Right atrium auricular region (tissue), 2 donors: ENCODE data around the gene RCSD1. TPM values are rescaled to one million over a fixed set of nuclear protein-coding genes. Genes with fewer than 3 reads are reported as not detected.

Source experiments
- DNase-seq: peaks from one replicate; pipeline ENCODE4 v3.0.0-alpha.2; 2019; ENCODE audit warnings: low spot score
- H3K27ac ChIP-seq, 2 donors: fragments of 200-600 bp; sonication (generic); 1 replicate in 1 of 2; 2 replicates in 1 of 2; pipeline ENCODE4 v1.5.1; 2016 to 2019
- H3K27me3 ChIP-seq, 2 donors: fragments of 200-600 bp; sonication (generic); one replicate each; pipeline versions ENCODE4 v1.5.1 to v1.6.0; 2017 to 2019
- H3K36me3 ChIP-seq: fragments of 200-600 bp; sonication (generic); one replicate; pipeline ENCODE4 v1.5.1; 2016
- H3K4me1 ChIP-seq, 2 donors: fragments of 200-600 bp; sonication (generic); one replicate each; pipeline versions ENCODE4 v1.5.1 to v1.6.0; 2017 to 2019
- H3K4me3 ChIP-seq, 2 donors: fragments of 200-600 bp; sonication (generic); 1 replicate in 1 of 2; 2 replicates in 1 of 2; pipeline ENCODE4 v1.5.1; 2017 to 2019; ENCODE audit warnings: mild to moderate bottlenecking in 1 of 2, moderate library complexity in 1 of 2
- H3K9me3 ChIP-seq, 2 donors: fragments of 200-600 bp; sonication (generic); one replicate each; pipeline ENCODE4 v1.5.1; 2019
- CTCF ChIP-seq, 2 donors: fragments of 200-600 bp; sonication (generic); IDR thresholded peaks; one replicate each; pipeline ENCODE4 v1.5.1; 2019; ENCODE audit warnings: antibody characterized with exemption in 2 of 2
- total RNA-seq, 2 donors: library from RNA; depleted of rRNA; stranded (reverse); fragments of >200 nt; gene quantifications; one replicate each; pipeline ENCODE4 v1.1.0, GENCODE V29; 2016

The RCSD1 gene
- total RNA-seq, 2 donors from 2014 or later: 26.5 to 39.3 TPM

GRCh38 chr1:167678422-167678821, 48.4 kb downstream of the RCSD1 start:
- Histone ChIP-seq H3K36me3 (peaks cover 7% of the 10 kb centered on the region), H3K9me3 (no peaks in the 10 kb centered on the region), H3K4me3 (no peak overlapping the region), H3K27ac (no peak overlapping the region), H3K27me3 (no peaks in the 10 kb centered on the region), H3K4me1 (peaks cover 3 to 52% of the 10 kb centered on the region in 2 donors)
- no peak for TF ChIP-seq CTCF (IDR thresholded peaks at IDR 0.05)
- no peak for DNase-seq

- Histone ChIP-seq H3K4me1 (peaks cover 3 to 57% of the 10 kb centered on the region in 2 donors), H3K9me3 (no peaks in the 10 kb centered on the region), H3K27me3 (no peaks in the 10 kb centered on the region), H3K4me3 (no peak overlapping the region), H3K36me3 (peaks cover 2% of the 10 kb centered on the region), H3K27ac (no peak overlapping the region)
- no peak for TF ChIP-seq CTCF (IDR thresholded peaks at IDR 0.05)
- no peak for DNase-seq
These were observed 48.8 kb downstream of the RCSD1 start for GRCh38 chr1:167678838-167679237.

- TF ChIP-seq CTCF (IDR thresholded peaks at IDR 0.05): no peak
- Histone ChIP-seq H3K27me3 (no peaks in the 10 kb centered on the region), H3K4me1 (peaks cover 3 to 65% of the 10 kb centered on the region in 2 donors), H3K27ac (peak overlapping the region; percentile 82 to 84), H3K36me3 (no peaks in the 10 kb centered on the region), H3K4me3 (no peak overlapping the region), H3K9me3 (no peaks in the 10 kb centered on the region)
- DNase-seq: no peak
These were observed 49.7 kb downstream of the RCSD1 start for GRCh38 chr1:167679714-167680113.

GRCh38 chr1:167681024-167681423, 51.0 kb downstream of the RCSD1 start:
- no peak overlapping the region for H3K4me3 ChIP-seq
- TF ChIP-seq CTCF (IDR thresholded peaks at IDR 0.05): no peak
- peak overlapping the region; percentile 82 to 84 for H3K27ac ChIP-seq

GRCh38 chr1:167681451-167682098, 51.5 kb downstream of the RCSD1 start:
- Histone ChIP-seq H3K36me3 (no peaks in the 10 kb centered on the region), H3K27ac (peak overlapping the region; percentile 82 to 84), H3K27me3 (no peaks in the 10 kb centered on the region), H3K4me1 (peaks cover 3 to 83% of the 10 kb centered on the region in 2 donors), H3K9me3 (no peaks in the 10 kb centered on the region), H3K4me3 (no peak overlapping the region)
- TF ChIP-seq CTCF (IDR thresholded peaks at IDR 0.05): no peak
- DNase-seq: no peak

More at GRCh38 chr1:167681024-167681423, 51.0 kb downstream of the RCSD1 start:
- H3K36me3 ChIP-seq: no peaks in the 10 kb centered on the region
- no peak for DNase-seq
- no peaks in the 10 kb centered on the region for H3K9me3 ChIP-seq
- H3K27me3 ChIP-seq: no peaks in the 10 kb centered on the region
- H3K4me1 ChIP-seq: peaks cover 3 to 78% of the 10 kb centered on the region in 2 donors

- Histone ChIP-seq H3K4me1 (peaks cover 3 to 87% of the 10 kb centered on the region in 2 donors), H3K36me3 (no peaks in the 10 kb centered on the region), H3K9me3 (no peaks in the 10 kb centered on the region), H3K27me3 (no peaks in the 10 kb centered on the region), H3K27ac (peak overlapping the region; percentile 82 to 84), H3K4me3 (no peak overlapping the region)
- no peak for DNase-seq
- TF ChIP-seq CTCF (IDR thresholded peaks at IDR 0.05): no peak
These were observed 53.2 kb downstream of the RCSD1 start for GRCh38 chr1:167683226-167683625.
